GM12878 (cell line): ENCODE measurements around the gene ARHGAP19.

ENCODE experiments used
- BHLHE40 ChIP-seq, 2 experiments: fragments of 450-650 bp in 1 of 2; IDR thresholded peaks; 2 replicates each; pipeline ENCODE4 v1.6.1; 2011 to 2017; ENCODE audit warnings: low read depth in 2 of 2, borderline replicate concordance in 1 of 2, improper control_type of control experiment in 1 of 2, low read length in 1 of 2, mild to moderate bottlenecking in 1 of 2
- CTCF ChIP-seq, 3 experiments: IDR thresholded peaks in 2 of 3; conservative IDR thresholded peaks in 1 of 3; 2 replicates each; pipeline ENCODE4 v1.5.1; 2011; ENCODE audit warnings: low read depth in 3 of 3, low read length in 3 of 3, mild to moderate bottlenecking in 3 of 3, control low read depth in 2 of 3, moderate library complexity in 2 of 3, inconsistent platforms in 1 of 3, mixed read lengths in 1 of 3; ENCODE audit not compliant: control insufficient read depth in 2 of 3, insufficient read depth in 1 of 3; ENCODE audit errors: extremely low read depth in 1 of 3
- EP300 ChIP-seq, 2 experiments: fragments of 150-350 bp in 1 of 2; IDR thresholded peaks; 2 replicates each; pipeline ENCODE4 v1.6.1; 2011 to 2012; ENCODE audit warnings: low read depth in 2 of 2, low read length in 2 of 2, borderline replicate concordance in 1 of 2, improper control_type of control experiment in 1 of 2, inconsistent platforms in 1 of 2; ENCODE audit not compliant: control insufficient read depth in 1 of 2

- TF ChIP-seq CTCF (IDR thresholded peaks at IDR 0.05 in 2 of 3, conservative IDR thresholded peaks at IDR 0.05 in 1 of 3; ENCODE audit: control insufficient read depth in 2 of 3, extremely low read depth in 1 of 3, insufficient read depth in 1 of 3, low read depth in 3 of 3, low read length in 3 of 3) (no peak), BHLHE40 (IDR thresholded peaks at IDR 0.05; ENCODE audit: borderline replicate concordance in 1 of 2, low read depth in 2 of 2, low read length in 1 of 2) (no peak), EP300 (IDR thresholded peaks at IDR 0.05; ENCODE audit: borderline replicate concordance in 1 of 2, control insufficient read depth in 1 of 2, low read depth in 2 of 2, low read length in 2 of 2) (no peak)
Measured at GRCh38 chr10:97217299-97217698, 75.1 kb downstream of the ARHGAP19 start.
